Mucosa of gallbladder (tissue), 1 donor: ENCODE measurements around the gene MS4A4E. TPM values are rescaled to one million over a fixed set of nuclear protein-coding genes. Genes with fewer than 3 reads are reported as not detected.
"Not testable (repeated sequence)": the region's sequence is repeated elsewhere in the genome, so short reads cannot be mapped to it uniquely, and the experiment has no call there.

Experiments used
- DNase-seq: peaks from one replicate; pipeline ENCODE4 v3.0.0-alpha.2; 2020; ENCODE audit warnings: low spot score
- total RNA-seq: library from RNA; stranded (reverse); gene quantifications from one replicate; pipeline ENCODE4 v1.2.1, GENCODE V29; 2021
- donor health status: DM: no; HTN: no; CAD: no.

The MS4A4E gene
- 3.5 TPM for total RNA-seq

GRCh38 chr11:60242740-60243239, at the start of gene MS4A4E:
Gene MS4A4E, minus strand, starts transcription at chr11:60243137. Its CDS starts 13,082 bp downstream, at chr11:60230055.
- DNase-seq: no peak

GRCh38 chr11:60292145-60292544, 49.2 kb upstream of the MS4A4E start:
- no peak for DNase-seq

GRCh38 chr11:60288531-60288930, 45.6 kb upstream of the MS4A4E start:
- DNase-seq: no peak

GRCh38 chr11:60285411-60286126, 42.6 kb upstream of the MS4A4E start:
- not testable (repeated sequence) for DNase-seq

GRCh38 chr11:60282286-60282685, 39.3 kb upstream of the MS4A4E start:
- DNase-seq: no peak

GRCh38 chr11:60281485-60281884, 38.5 kb upstream of the MS4A4E start:
- DNase-seq: no peak

- peak; percentile 16 for DNase-seq
These were observed 37.5 kb upstream of the MS4A4E start, which contains the start of gene MS4A4A for GRCh38 chr11:60280412-60280811. Gene MS4A4A, plus strand, starts transcription at chr11:60280666. Its CDS starts 10 bp downstream, at chr11:60280676.

- DNase-seq: no peak
These were observed 31.5 kb upstream of the MS4A4E start for GRCh38 chr11:60274416-60274815.

- no peak for DNase-seq
These were observed 22.7 kb upstream of the MS4A4E start for GRCh38 chr11:60265373-60266214.

GRCh38 chr11:60264644-60265043, 21.7 kb upstream of the MS4A4E start:
- DNase-seq: no peak

GRCh38 chr11:60263402-60263801, 20.5 kb upstream of the MS4A4E start:
- no peak for DNase-seq

- no peak for DNase-seq
These were observed 18.1 kb upstream of the MS4A4E start for GRCh38 chr11:60261014-60261413.

GRCh38 chr11:60257956-60258722, 15.2 kb upstream of the MS4A4E start:
- DNase-seq: no peak

- DNase-seq: no peak
These were observed 9.5 kb upstream of the MS4A4E start for GRCh38 chr11:60252213-60253108.

GRCh38 chr11:60251485-60252212, 8.7 kb upstream of the MS4A4E start:
- no peak for DNase-seq

- no peak for DNase-seq
These were observed 1.2 kb downstream of the MS4A4E start for GRCh38 chr11:60241786-60242185.

GRCh38 chr11:60240662-60241061, 2.3 kb downstream of the MS4A4E start:
- DNase-seq: no peak

GRCh38 chr11:60235321-60235720, 7.6 kb downstream of the MS4A4E start:
- DNase-seq: no peak

GRCh38 chr11:60230681-60231080, 12.3 kb downstream of the MS4A4E start:
- no peak for DNase-seq

- no peak for DNase-seq
These were observed 20.8 kb downstream of the MS4A4E start for GRCh38 chr11:60222141-60222540.
